Gastrocnemius medialis (tissue), 4 donors: ENCODE measurements around the gene PLIN4.
"Not testable (repeated sequence)": the region's sequence is repeated elsewhere in the genome, so short reads cannot be mapped to it uniquely, and the experiment has no call there.

Experiments used
- POLR2A ChIP-seq, 2 donors: fragments of 450-650 bp; IDR thresholded peaks; one replicate each; pipeline ENCODE4 v1.6.1; 2017; ENCODE audit warnings: antibody characterized with exemption in 2 of 2, mild to moderate bottlenecking in 2 of 2, moderate library complexity in 2 of 2
- TF ChIP-seq, protein P1 (sequence below), 5 experiments: fragments of 450-650 bp in 3 of 5; fragments of 200-600 bp in 2 of 5; sonication (generic) in 2 of 5; IDR thresholded peaks in 4 of 5; conservative IDR thresholded peaks in 1 of 5; 1 replicate in 4 of 5; 2 replicates in 1 of 5; pipeline ENCODE4 v1.5.1; 2016 to 2019; ENCODE audit warnings: antibody characterized with exemption in 5 of 5, mild to moderate bottlenecking in 3 of 5, moderate library complexity in 3 of 5

DNA sequence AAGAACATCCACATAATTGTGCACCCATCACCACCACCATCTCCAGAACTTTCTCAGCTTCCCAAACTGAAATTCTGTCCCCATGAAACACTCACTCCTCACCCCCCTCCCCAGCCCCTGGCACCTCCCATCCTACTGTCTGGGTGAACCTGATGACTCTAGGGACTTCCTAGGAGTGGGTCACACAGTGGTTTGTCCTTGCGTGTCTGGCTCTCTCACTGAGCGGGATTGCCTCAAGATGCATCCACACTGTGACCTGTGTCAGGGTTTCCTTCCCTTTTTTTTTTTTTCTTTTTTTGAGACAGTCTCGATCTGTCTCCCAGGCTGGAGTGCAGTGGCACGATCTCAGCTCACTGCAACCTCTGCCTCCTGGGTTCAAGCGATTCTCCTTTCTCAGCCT is 45.3 kb upstream of the PLIN4 start:
- TF ChIP-seq POLR2A (IDR thresholded peaks at IDR 0.05), result not testable (repeated sequence)
- TF ChIP-seq, protein P1, sequence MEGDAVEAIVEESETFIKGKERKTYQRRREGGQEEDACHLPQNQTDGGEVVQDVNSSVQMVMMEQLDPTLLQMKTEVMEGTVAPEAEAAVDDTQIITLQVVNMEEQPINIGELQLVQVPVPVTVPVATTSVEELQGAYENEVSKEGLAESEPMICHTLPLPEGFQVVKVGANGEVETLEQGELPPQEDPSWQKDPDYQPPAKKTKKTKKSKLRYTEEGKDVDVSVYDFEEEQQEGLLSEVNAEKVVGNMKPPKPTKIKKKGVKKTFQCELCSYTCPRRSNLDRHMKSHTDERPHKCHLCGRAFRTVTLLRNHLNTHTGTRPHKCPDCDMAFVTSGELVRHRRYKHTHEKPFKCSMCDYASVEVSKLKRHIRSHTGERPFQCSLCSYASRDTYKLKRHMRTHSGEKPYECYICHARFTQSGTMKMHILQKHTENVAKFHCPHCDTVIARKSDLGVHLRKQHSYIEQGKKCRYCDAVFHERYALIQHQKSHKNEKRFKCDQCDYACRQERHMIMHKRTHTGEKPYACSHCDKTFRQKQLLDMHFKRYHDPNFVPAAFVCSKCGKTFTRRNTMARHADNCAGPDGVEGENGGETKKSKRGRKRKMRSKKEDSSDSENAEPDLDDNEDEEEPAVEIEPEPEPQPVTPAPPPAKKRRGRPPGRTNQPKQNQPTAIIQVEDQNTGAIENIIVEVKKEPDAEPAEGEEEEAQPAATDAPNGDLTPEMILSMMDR (IDR thresholded peaks at IDR 0.05 in 4 of 5, conservative IDR thresholded peaks at IDR 0.05 in 1 of 5), result not testable (repeated sequence)
